SJCRH30 (cell line): ENCODE results near the gene NUP107. TPM values are rescaled to one million over a fixed set of nuclear protein-coding genes. Genes with fewer than 3 reads are reported as not detected.

ENCODE experiments used
- DNase-seq, 2 experiments: peaks; one replicate each; pipeline ENCODE4 v3.0.0-alpha.2; 2015 to 2020
- H3K27ac ChIP-seq: fragments of 250-450 bp; sonication (Bioruptor Pico); 2 replicates; pipeline ENCODE4 v1.5.1; 2020; ENCODE audit warnings: mild to moderate bottlenecking, moderate library complexity
- H3K27me3 ChIP-seq: fragments of 250-450 bp; sonication (Bioruptor Pico); 2 replicates; pipeline ENCODE4 v1.5.1; 2020; ENCODE audit warnings: mild to moderate bottlenecking, moderate library complexity
- H3K36me3 ChIP-seq: fragments of 250-450 bp; sonication (Bioruptor Pico); 2 replicates; pipeline ENCODE4 v1.5.1; 2020; ENCODE audit warnings: mild to moderate bottlenecking, moderate library complexity
- H3K4me1 ChIP-seq: fragments of 250-450 bp; sonication (Bioruptor Pico); 2 replicates; pipeline ENCODE4 v1.5.1; 2020; ENCODE audit warnings: mild to moderate bottlenecking, moderate library complexity
- H3K4me3 ChIP-seq: fragments of 250-450 bp; sonication (Bioruptor Pico); 2 replicates; pipeline ENCODE4 v1.5.1; 2020; ENCODE audit warnings: mild to moderate bottlenecking, moderate library complexity
- H3K9me3 ChIP-seq: fragments of 250-450 bp; sonication (Bioruptor Pico); replicated peaks from 2 replicates; pipeline ENCODE4 v1.5.1; 2020; ENCODE audit warnings: mild to moderate bottlenecking, moderate library complexity
- total RNA-seq: library from RNA; depleted of rRNA; stranded (reverse); fragments of >200 nt; shearing (Covaris generic); gene quantifications from 2 replicates; pipeline ENCODE4 v1.2.3, GENCODE V29; 2014

The NUP107 gene
- total RNA-seq, 1 experiment from 2014 or later, result 150 TPM

DNA sequence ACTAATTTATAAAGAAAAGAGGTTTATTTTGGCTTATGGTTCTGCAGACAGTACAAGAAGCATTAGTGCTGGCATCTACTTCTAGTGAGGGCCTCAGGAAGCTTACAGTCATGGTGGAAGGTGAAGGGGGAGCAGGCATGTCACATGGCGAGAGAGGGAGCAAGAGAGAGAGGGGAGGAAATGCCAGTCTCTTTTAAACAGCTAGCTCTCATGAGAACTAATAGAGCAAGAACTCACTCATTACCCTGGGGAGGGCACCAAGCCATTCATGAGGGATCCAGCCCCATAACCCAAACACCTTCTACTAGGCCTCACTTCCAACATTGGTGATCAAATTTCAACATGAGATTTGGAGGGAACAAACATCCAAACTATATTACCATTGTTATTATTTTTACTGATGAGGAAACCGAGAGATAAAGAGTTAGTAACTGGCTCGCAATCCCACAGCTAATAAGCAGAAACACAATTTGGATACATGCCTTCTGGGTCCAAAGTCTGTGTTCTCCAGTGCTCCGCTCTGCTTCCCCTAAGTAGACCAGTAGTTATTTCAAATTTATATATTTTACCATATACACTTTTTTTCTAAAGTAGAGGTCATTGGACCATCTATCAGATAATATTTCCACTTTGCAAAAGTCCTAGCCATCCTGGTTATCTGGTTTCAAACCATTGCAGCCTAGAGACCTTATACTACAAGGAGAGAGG, 68.9 kb downstream of the NUP107 start:
- H3K36me3 ChIP-seq, result peaks cover 57% of the 10 kb centered on the region

DNA sequence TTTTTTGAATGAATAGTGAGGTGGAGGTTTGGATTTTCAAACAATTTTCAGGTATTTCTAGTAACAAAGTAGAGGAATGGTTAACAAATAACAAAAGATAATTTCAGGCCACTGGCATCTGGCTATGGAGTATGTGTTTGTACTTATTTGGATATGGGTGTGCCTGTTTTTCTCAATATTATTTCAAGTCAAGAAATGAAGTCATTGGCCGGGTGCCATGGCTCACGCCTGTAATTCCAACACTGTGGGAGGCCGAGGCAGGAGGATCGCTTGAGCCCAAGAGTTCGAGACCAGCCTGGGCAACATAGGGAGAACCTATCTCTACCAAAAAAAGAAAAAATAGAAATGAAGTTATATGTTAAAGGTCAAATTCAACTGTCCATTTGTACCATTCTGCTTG, 73.1 kb downstream of the NUP107 start:
- Histone ChIP-seq H3K36me3 (peaks cover 30% of the 10 kb centered on the region), H3K27ac (no peak overlapping the region), H3K9me3 (no peaks in the 10 kb centered on the region), H3K27me3 (no peaks in the 10 kb centered on the region), H3K4me3 (no peak overlapping the region), H3K4me1 (no peaks in the 10 kb centered on the region)
- DNase-seq, result no peak

More for the DNA sequence above, 68.9 kb downstream of the NUP107 start:
- no peak overlapping the region for H3K27ac ChIP-seq
- no peaks in the 10 kb centered on the region for H3K9me3 ChIP-seq
- no peaks in the 10 kb centered on the region for H3K4me1 ChIP-seq
- H3K4me3 ChIP-seq, result no peak overlapping the region
- H3K27me3 ChIP-seq, result no peaks in the 10 kb centered on the region
- DNase-seq, result no peak

DNA sequence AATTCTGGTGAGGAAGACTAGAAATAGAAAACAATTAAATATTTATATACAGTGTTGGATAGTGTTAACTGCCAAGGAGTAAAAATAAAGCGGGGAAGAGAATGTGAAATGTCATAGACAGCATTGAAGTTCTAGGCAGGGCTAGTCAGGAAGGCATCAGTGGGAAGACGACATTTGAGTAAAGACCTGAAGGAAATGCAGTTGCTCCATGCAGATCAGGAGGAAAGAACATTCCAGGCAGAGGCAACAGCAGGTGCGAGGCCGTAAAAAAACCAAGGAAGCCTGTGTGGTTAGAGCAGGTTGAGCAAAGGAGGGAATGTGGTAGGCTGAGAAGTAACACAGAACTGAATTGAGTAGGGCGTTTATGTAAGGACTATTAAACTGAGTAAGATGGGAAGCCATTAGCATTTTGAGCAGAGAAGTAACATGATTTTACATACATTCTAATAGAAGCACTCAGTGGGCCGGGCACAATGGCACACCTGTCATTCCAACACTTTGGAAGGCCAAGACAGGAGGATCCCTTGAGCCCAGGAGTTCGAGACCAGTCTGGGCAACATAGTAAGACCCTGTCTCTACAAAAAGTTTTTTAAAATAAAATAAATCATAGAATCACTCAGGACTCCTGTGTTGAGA, 74.1 kb downstream of the NUP107 start:
- peaks cover 19% of the 10 kb centered on the region for H3K36me3 ChIP-seq
- H3K27ac ChIP-seq, result no peak overlapping the region
- H3K27me3 ChIP-seq, result no peaks in the 10 kb centered on the region
- no peak overlapping the region for H3K4me3 ChIP-seq
- no peaks in the 10 kb centered on the region for H3K9me3 ChIP-seq
- no peak for DNase-seq
- no peaks in the 10 kb centered on the region for H3K4me1 ChIP-seq

DNA sequence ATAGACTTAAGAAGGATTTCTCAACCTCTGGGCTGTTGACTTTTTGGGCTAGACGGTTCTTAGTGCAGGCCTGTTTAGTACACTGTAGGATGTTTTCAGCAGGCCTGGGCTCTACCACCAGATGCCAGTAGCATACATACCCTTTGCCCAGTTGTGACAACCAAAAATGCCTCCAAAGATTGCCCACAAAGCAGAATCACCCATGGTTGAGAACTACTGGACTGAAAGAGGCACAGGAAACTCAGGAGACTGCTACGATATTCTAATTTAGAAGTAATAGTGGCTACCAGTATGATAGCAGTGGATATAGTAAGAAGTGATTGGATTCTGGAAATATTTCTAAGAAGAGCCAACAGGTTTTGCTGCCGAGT, 74.6 kb downstream of the NUP107 start:
- Histone ChIP-seq H3K4me3 (no peak overlapping the region), H3K36me3 (peaks cover 16% of the 10 kb centered on the region), H3K9me3 (no peaks in the 10 kb centered on the region), H3K4me1 (no peaks in the 10 kb centered on the region), H3K27ac (no peak overlapping the region), H3K27me3 (no peaks in the 10 kb centered on the region)
- no peak for DNase-seq

DNA sequence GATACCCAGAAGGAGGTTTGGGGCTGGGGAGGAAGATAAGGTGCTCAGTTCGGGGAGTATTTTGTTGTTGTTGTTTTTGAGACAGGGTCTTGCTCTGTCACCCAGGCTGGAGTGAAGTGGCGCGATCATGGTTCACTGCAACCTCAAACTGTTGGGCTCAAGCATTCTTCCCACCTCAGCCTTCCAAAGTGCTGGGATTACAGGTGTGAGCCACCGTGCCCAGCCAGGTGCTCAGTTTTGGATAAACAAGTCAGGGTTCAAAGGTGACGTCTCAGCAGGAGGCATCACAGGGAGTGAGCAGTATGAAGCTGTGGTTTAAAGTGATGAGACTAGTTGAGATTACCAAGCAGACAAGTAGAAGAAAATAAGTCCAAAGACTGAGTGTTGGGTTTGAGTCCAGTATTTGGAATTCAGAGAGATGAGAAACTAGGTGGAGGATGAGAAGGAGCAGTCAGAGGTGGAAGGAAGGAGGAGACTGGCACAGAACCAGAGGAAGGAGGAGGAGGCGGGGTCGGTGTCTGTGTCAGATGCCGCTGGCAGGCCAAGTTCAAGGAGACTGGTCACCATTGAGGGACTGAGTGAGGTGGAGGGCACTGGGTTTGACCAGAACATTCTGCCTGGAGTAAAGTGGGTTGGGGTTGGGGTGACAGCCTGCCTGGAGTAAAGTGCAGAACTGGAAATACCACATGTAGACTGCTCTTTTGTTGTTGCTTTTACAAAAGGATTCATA, 75.3 kb downstream of the NUP107 start:
- no peaks in the 10 kb centered on the region for H3K4me1 ChIP-seq
- no peak overlapping the region for H3K27ac ChIP-seq
- H3K9me3 ChIP-seq, result no peaks in the 10 kb centered on the region
- no peaks in the 10 kb centered on the region for H3K27me3 ChIP-seq
- DNase-seq, result no peak
- peaks cover 20% of the 10 kb centered on the region for H3K36me3 ChIP-seq
- no peak overlapping the region for H3K4me3 ChIP-seq

DNA sequence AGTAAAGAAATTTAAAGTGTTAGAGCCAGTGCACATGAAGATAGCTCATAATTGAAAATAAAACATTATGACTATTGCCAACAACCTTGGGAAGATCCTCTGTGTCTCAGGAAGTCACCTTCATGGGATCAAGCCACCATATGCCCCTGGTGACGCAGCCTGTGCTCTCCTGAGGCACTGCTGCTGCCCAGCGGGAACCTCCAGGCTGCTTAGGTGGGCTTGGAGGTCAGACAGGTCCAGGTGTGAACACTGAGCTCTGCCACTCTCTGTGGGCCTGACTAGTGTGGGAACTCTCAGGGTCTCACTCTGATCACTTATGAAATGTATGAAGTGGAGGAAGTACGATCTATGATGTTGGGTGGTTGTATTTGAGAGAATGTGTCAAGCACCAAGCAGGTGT, 75.9 kb downstream of the NUP107 start:
- no peak overlapping the region for H3K4me3 ChIP-seq
- DNase-seq, result no peak
- H3K27me3 ChIP-seq, result no peaks in the 10 kb centered on the region

DNA sequence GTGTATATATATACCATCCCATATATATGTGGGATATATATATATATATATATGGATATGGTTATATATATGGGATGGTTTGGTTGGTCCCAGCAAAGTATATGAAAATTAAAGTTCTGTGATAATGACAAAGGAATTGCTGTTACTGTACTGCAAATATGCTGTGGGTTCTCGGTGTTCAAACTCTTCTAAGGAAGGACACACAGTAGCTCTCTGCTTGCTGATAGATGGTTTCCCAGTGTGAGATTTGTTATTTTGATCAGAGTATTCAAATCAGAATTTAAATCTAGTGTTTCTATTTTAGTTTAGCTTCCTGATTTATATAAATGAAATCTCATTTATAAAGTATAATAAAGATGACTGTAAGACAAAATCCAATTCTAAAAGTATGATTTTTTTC, 78.9 kb downstream of the NUP107 start:
- no peak for DNase-seq
- Histone ChIP-seq H3K4me3 (no peak overlapping the region), H3K4me1 (no peaks in the 10 kb centered on the region), H3K36me3 (peaks cover 9% of the 10 kb centered on the region; the same call in 1 of the 2 replicates), H3K27me3 (no peaks in the 10 kb centered on the region), H3K27ac (no peak overlapping the region), H3K9me3 (no peaks in the 10 kb centered on the region)

More for the DNA sequence above, 75.9 kb downstream of the NUP107 start:
- no peak overlapping the region for H3K27ac ChIP-seq
- H3K36me3 ChIP-seq, result peaks cover 20% of the 10 kb centered on the region
- H3K4me1 ChIP-seq, result no peaks in the 10 kb centered on the region
- H3K9me3 ChIP-seq, result no peaks in the 10 kb centered on the region

DNA sequence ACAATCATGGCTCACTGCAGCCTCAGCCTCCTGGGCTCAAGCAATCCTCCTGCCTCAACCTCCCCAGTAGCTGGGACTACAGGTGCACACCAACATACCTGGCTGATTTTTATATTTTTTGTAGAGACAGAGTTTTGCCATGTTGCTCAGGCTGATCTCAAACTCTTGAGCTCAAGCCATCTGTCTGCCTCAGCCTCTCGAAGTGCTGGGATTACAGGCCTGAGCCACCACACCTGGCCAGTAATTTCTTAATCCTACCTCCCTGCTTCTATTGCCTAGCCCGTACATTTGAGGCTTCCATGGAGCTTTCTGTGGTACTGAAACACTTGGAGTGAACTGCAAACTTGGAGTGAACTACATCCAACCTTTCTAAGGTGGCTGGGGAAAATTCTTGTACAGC, 79.9 kb downstream of the NUP107 start:
- Histone ChIP-seq H3K4me1 (no peaks in the 10 kb centered on the region), H3K36me3 (peaks cover 9% of the 10 kb centered on the region; the same call in 1 of the 2 replicates), H3K27ac (no peak overlapping the region), H3K4me3 (no peak overlapping the region), H3K27me3 (no peaks in the 10 kb centered on the region), H3K9me3 (no peaks in the 10 kb centered on the region)
- DNase-seq, result no peak

DNA sequence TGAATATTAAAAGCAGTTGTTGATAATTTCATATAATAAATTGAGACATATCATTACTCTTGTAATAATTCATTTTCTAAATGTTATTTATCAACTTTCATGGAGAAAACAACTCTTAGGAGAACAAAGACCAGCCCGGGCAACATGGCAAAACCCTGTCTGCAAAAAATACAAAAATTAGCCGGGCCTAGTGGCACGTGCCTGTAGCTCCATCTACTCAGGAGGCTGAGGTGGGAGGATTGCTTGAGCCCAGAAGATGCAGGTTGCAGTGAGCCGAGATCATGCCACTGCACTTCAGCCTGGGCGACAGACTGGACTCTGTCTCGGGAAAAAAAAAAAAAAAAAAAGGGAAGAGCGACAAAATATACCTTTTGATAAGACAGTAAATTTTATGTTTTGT, 80.4 kb downstream of the NUP107 start:
- Histone ChIP-seq H3K4me3 (no peak overlapping the region), H3K27me3 (no peaks in the 10 kb centered on the region), H3K36me3 (peaks cover 9% of the 10 kb centered on the region; the same call in 1 of the 2 replicates), H3K9me3 (no peaks in the 10 kb centered on the region), H3K4me1 (no peaks in the 10 kb centered on the region), H3K27ac (no peak overlapping the region)
- no peak for DNase-seq

DNA sequence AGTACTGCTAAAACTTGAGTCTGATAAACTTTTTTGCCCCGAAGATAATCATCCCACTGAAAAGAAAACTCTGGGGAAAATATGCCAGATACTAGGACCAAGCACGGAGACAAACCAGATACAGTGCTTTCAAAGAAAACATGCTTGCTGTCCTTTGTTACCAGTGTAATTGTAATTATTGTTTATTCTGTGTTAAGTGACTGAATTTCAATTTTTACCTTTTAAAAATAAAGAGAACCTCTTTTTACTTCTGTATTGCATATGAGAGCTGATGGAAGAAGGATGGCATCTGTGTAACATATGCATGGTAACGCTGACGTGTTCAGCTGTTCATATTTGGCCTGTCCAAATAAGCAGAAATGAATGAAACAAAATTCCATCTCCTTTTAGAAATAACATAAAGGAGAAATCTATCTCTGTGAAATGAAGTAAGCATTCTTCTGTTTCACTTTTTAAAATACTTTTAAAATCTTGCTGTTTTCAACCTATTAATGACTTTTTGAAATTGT, 81.7 kb downstream of the NUP107 start:
- no peak overlapping the region for H3K27ac ChIP-seq
- H3K27me3 ChIP-seq, result no peaks in the 10 kb centered on the region
- peaks cover 1% of the 10 kb centered on the region; the same call in 1 of the 2 replicates for H3K4me1 ChIP-seq
- no peak overlapping the region for H3K4me3 ChIP-seq
- H3K36me3 ChIP-seq, result 0 out of 2 replicates have a peak, but pooled peaks cover 4% of the 10 kb centered on the region
- DNase-seq, result no peak
- H3K9me3 ChIP-seq, result no peaks in the 10 kb centered on the region

DNA sequence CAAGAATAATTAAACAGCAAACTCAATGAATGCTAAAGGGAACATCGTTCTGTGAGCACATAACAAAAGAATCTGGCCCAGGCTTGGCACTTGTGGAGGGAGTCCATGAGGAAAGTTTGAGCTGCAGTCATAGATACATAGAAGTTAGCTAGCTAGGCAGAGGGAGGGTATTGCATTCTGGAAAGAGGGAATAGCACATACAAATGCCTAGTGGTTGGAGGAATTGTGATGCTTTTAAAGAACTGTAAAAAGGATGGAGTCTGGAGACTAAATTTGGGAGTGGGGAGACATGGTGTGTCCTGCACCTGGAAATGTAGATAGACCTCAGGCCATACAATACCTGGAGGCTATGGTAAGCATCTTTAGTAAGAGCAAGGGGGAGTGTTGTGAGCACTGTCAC, 83.2 kb downstream of the NUP107 start:
- Histone ChIP-seq H3K4me3 (no peak overlapping the region), H3K27me3 (no peaks in the 10 kb centered on the region), H3K4me1 (peaks cover 4% of the 10 kb centered on the region; the same call in 1 of the 2 replicates), H3K27ac (no peak overlapping the region), H3K36me3 (0 out of 2 replicates have a peak, but pooled peaks cover 4% of the 10 kb centered on the region), H3K9me3 (no peaks in the 10 kb centered on the region)
- DNase-seq, result no peak

DNA sequence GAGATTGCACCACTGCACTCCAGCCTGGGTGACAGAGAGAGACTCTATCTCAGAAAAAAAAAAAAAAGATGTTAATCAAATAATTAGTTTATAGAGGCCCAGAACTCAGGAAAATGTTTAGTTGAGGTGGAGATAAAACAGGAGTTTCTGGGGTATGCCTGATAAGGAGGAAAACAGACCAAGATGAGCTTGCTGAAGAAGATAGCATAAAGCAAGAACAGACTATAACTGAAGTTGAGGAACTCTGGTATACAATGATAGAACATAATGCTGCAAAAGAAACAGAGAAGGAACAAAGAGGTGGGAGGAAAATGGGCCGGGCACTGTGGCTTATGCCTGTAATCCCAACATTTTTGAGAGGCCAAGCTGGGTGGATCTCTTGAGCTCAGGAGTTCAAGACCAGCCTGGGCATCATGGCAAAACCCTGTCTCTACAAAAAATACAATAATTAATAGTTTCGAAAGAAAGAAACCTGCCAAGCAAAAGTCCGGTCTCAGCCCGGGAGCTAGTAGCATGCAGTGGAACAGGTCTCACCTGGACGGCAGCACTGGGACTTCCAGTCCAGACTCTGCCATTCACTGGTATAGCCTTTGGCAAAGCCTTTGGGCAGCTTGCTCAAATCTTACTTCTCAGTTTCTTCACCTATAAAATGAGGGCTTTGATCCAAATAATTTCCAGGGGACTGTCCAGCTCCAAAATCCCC, 84.6 kb downstream of the NUP107 start:
- H3K9me3 ChIP-seq, result no peaks in the 10 kb centered on the region
- DNase-seq, result no peak
- no peaks in the 10 kb centered on the region for H3K27me3 ChIP-seq
- 0 out of 2 replicates have a peak, but pooled peaks cover 4% of the 10 kb centered on the region for H3K36me3 ChIP-seq
- no peak overlapping the region for H3K27ac ChIP-seq
- H3K4me1 ChIP-seq, result peaks cover 6% of the 10 kb centered on the region
- no peak overlapping the region for H3K4me3 ChIP-seq

DNA sequence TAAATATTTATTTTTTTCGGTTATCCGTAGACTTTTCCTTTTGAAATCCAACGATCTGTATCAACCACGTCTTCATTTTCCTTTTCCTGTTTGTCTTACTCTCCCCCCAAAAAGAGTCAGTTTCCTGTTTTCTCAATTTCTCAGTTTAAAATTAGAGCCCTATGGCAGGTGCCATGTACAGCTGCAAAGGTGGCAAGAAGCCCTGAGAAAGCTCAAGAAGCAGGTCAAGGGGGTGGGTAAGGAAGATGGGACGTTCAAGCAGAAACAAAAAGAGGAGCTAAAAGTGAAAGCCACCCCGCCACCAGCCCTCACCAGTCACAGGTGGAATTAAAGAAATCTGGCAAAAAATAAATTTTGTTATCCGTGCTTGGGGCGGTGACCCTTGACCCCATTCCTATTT, 85.9 kb downstream of the NUP107 start:
- Histone ChIP-seq H3K4me1 (peaks cover 19% of the 10 kb centered on the region), H3K4me3 (no peak overlapping the region), H3K9me3 (no peaks in the 10 kb centered on the region), H3K36me3 (no peaks in the 10 kb centered on the region), H3K27me3 (no peaks in the 10 kb centered on the region), H3K27ac (no peak overlapping the region)
- DNase-seq, result no peak

DNA sequence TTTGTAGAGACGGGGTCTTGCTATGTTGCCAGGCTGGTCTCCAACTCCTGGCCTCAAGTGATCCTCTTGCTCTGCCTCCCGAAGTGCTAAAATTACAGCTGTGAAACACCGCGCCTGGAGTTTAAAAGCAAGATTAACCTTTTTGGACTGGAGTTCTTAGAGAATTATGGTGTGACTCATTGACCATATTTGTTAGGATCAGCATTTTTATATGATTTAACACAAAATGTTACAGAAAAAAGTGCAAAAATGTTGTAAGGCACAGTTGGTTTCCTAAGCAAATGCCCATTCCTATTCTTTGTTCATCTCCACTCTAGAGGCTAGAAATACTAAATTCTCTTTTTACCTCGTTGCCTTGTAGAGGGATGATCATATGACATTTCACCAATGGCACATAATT, 86.8 kb downstream of the NUP107 start:
- Histone ChIP-seq H3K27me3 (no peaks in the 10 kb centered on the region), H3K4me3 (no peak overlapping the region), H3K27ac (no peak overlapping the region), H3K4me1 (peaks cover 19% of the 10 kb centered on the region), H3K36me3 (no peaks in the 10 kb centered on the region), H3K9me3 (no peaks in the 10 kb centered on the region)
- no peak for DNase-seq
